T-cell (primary cell): ENCODE measurements around the gene DHX30. TPM values are rescaled to one million over a fixed set of nuclear protein-coding genes. Genes with fewer than 3 reads are reported as not detected.
A peak's percentile ranks its signal among the peaks of the same experiment; 100 is the strongest.

ENCODE experiments used
- ATAC-seq, 4 experiments: fragments of 200-7000 bp in 3 of 4; fragments of 150-1000 bp in 1 of 4; cut with Tn5 transposase; replicated peaks in 1 of 4; 1 replicate in 3 of 4; 2 replicates in 1 of 4; pipeline ENCODE4 v1.10.0; 2021; ENCODE audit warnings: moderate library complexity in 3 of 4, mild to moderate bottlenecking in 2 of 4, moderate number of reproducible peaks in 1 of 4
- CTCF ChIA-PET, 2 donors: fragments of 300-600 bp; sonication (Branson Sonifier 250); formaldehyde crosslinking; loops; one replicate each; lab custom pipeline; 2022; ENCODE audit warnings: antibody characterized with exemption in 2 of 2; lab: Charles Lee
- POLR2A ChIA-PET, 2 donors: fragments of 300-600 bp; sonication (Branson Sonifier 250); formaldehyde crosslinking; loops; one replicate each; lab custom pipeline; 2022; ENCODE audit warnings: antibody characterized with exemption in 2 of 2; lab: Charles Lee
- DNase-seq, 35 experiments: peaks; one replicate each; pipeline versions ENCODE4 v3.0.0 to v3.0.0-alpha.2; 2013 to 2023
- H3K27ac ChIP-seq: one replicate; pipeline ENCODE4 v1.5.1; 2013; ENCODE audit warnings: low read length
- H3K27me3 ChIP-seq, 2 experiments: replicated peaks in 1 of 2; 1 replicate in 1 of 2; 2 replicates in 1 of 2; pipeline versions ENCODE4 v1.6.1 to v1.7.0; 2013; ENCODE audit warnings: low read length in 1 of 2, mixed read lengths in 1 of 2; ENCODE audit not compliant: control insufficient read depth in 2 of 2, insufficient read depth in 2 of 2; ENCODE audit errors: extremely low read depth in 1 of 2
- H3K36me3 ChIP-seq, 2 donors: 1 replicate in 1 of 2; 2 replicates in 1 of 2; pipeline versions ENCODE4 v1.6.1 to v1.7.0; 2013; ENCODE audit warnings: low read length in 1 of 2; ENCODE audit not compliant: control insufficient read depth in 2 of 2, insufficient read depth in 1 of 2; ENCODE audit errors: extremely low read depth in 1 of 2
- H3K4me1 ChIP-seq, 2 experiments: 1 replicate in 1 of 2; 2 replicates in 1 of 2; pipeline versions ENCODE4 v1.6.1 to v1.7.0; 2013; ENCODE audit warnings: low read length in 2 of 2, mixed read lengths in 1 of 2; ENCODE audit not compliant: insufficient read depth in 2 of 2, control insufficient read depth in 1 of 2; ENCODE audit errors: extremely low read depth in 1 of 2
- H3K4me3 ChIP-seq, 2 donors: 1 replicate in 1 of 2; 2 replicates in 1 of 2; pipeline versions ENCODE4 v1.5.1 to v1.7.0; 2013; ENCODE audit warnings: mild to moderate bottlenecking in 2 of 2, low read length in 1 of 2, moderate library complexity in 1 of 2; ENCODE audit not compliant: control insufficient read depth in 1 of 2; ENCODE audit errors: extremely low read depth in 1 of 2
- H3K9me3 ChIP-seq: 2 replicates; pipeline ENCODE4 v1.7.0; 2013
- H3K27ac Mint-ChIP-seq, 2 donors: one replicate each; pipeline ENCODE4 v1.8.0; 2020 to 2021; ENCODE audit warnings: mild to moderate bottlenecking in 2 of 2, mixed read lengths in 2 of 2
- H3K27me3 Mint-ChIP-seq, 2 donors: one replicate each; pipeline ENCODE4 v1.8.0; 2021 to 2022; ENCODE audit warnings: mixed read lengths in 2 of 2
- H3K36me3 Mint-ChIP-seq: one replicate; pipeline ENCODE4 v1.8.0; 2021; ENCODE audit warnings: mixed read lengths
- H3K4me1 Mint-ChIP-seq, 3 donors: one replicate each; pipeline ENCODE4 v1.8.0; 2020 to 2022; ENCODE audit warnings: mixed read lengths in 3 of 3, mild to moderate bottlenecking in 1 of 3
- H3K4me3 Mint-ChIP-seq, 3 donors: one replicate each; pipeline ENCODE4 v1.8.0; 2020 to 2022; ENCODE audit warnings: mild to moderate bottlenecking in 3 of 3, mixed read lengths in 3 of 3, moderate library complexity in 3 of 3
- H3K9me3 Mint-ChIP-seq, 3 donors: one replicate each; pipeline ENCODE4 v1.8.0; 2020 to 2022; ENCODE audit warnings: mixed read lengths in 3 of 3
- WGBS: methylation state at CpG from one replicate; pipeline ENCODE4 v1.1.5; 2013; ENCODE audit warnings: missing lambda C conversion rate; ENCODE audit not compliant: insufficient coverage; 5-methylcytosine and 5-hydroxymethylcytosine counted together
- total RNA-seq, 35 experiments: library from RNA in 6 of 35; stranded (reverse) in 6 of 35; fragments of 120-200 nt in 1 of 35; gene quantifications; one replicate each; pipeline versions ENCODE4 v1.2.1 to v1.2.4 and lab custom pipeline; 2013 to 2026

Gene DHX30
- total RNA-seq, 5 donors from 2014 or later (not counting 1 experiment from before 2014, with no cell fraction given), result 69.3 to 101 (median 97.5) TPM

- no peaks in the 10 kb centered on the region for H3K27me3 ChIP-seq
- H3K27ac ChIP-seq, result peak overlapping the region; percentile 92
- H3K4me1 ChIP-seq, result peaks cover 24 to 33% of the 10 kb centered on the region in 2 experiments
- Mint-ChIP-seq H3K9me3 (no peaks in the 10 kb centered on the region), H3K27me3 (no peaks in the 10 kb centered on the region), H3K27ac (peak overlapping the region; percentile 97 to 98), H3K4me3 (peak overlapping the region; percentile 91 to 96 (median 92)), H3K36me3 (no peaks in the 10 kb centered on the region), H3K4me1 (peaks cover 27 to 29% (median 28%) of the 10 kb centered on the region in 3 donors)
- ATAC-seq, result peak in 1 of 4 experiments; percentile 4
- WGBS, result 47% methylated on average over 9 of the region's 23 CpGs
- H3K4me3 ChIP-seq, result peak overlapping the region; percentile 80 to 90
- peaks cover 0 to 5% of the 10 kb centered on the region in 2 donors for H3K36me3 ChIP-seq
- ChIA-PET POLR2A (no interaction called here), CTCF (no interaction called here)
- DNase-seq, result no peak
- H3K9me3 ChIP-seq, result no peaks in the 10 kb centered on the region
Measured at GRCh38 chr3:47782446-47783308, 20.3 kb upstream of the DHX30 start.

- Histone ChIP-seq H3K36me3 (no peaks in the 10 kb centered on the region), H3K4me3 (no peak overlapping the region), H3K9me3 (no peaks in the 10 kb centered on the region), H3K27ac (no peak overlapping the region), H3K27me3 (no peaks in the 10 kb centered on the region), H3K4me1 (peaks cover 21 to 27% of the 10 kb centered on the region in 2 experiments)
- H3K27ac Mint-ChIP-seq, result no peak overlapping the region
- ChIA-PET CTCF (no interaction called here), POLR2A (no interaction called here)
- no peak for DNase-seq
- H3K36me3 Mint-ChIP-seq, result no peaks in the 10 kb centered on the region
- H3K27me3 Mint-ChIP-seq, result no peaks in the 10 kb centered on the region
- no peak overlapping the region for H3K4me3 Mint-ChIP-seq
- no peaks in the 10 kb centered on the region for H3K9me3 Mint-ChIP-seq
- no peak for ATAC-seq
- peaks cover 27 to 29% (median 28%) of the 10 kb centered on the region in 3 donors for H3K4me1 Mint-ChIP-seq
Measured at GRCh38 chr3:47783673-47784072, 19.3 kb upstream of the DHX30 start.

- Histone ChIP-seq H3K4me3 (no peak overlapping the region), H3K4me1 (peaks cover 0 to 4% of the 10 kb centered on the region in 2 experiments), H3K9me3 (no peaks in the 10 kb centered on the region), H3K27ac (no peak overlapping the region), H3K27me3 (no peaks in the 10 kb centered on the region), H3K36me3 (no peaks in the 10 kb centered on the region)
- H3K4me1 Mint-ChIP-seq, result peaks cover 0 to 2% (median 0%) of the 10 kb centered on the region in 3 donors
- DNase-seq (no peak), ATAC-seq (no peak)
- H3K4me3 Mint-ChIP-seq, result no peak overlapping the region
- H3K27me3 Mint-ChIP-seq, result no peaks in the 10 kb centered on the region
- CTCF ChIA-PET, result no interaction called here
- WGBS, result 97% methylated on average over 8 of the region's 16 CpGs
- H3K9me3 Mint-ChIP-seq, result no peaks in the 10 kb centered on the region
- POLR2A ChIA-PET, result no interaction called here
- no peaks in the 10 kb centered on the region for H3K36me3 Mint-ChIP-seq
- H3K27ac Mint-ChIP-seq, result no peak overlapping the region
Measured at GRCh38 chr3:47791193-47791855, 11.6 kb upstream of the DHX30 start.

- Mint-ChIP-seq H3K27me3 (no peaks in the 10 kb centered on the region), H3K4me3 (no peak overlapping the region), H3K4me1 (peaks cover 0 to 2% (median 0%) of the 10 kb centered on the region in 3 donors), H3K9me3 (no peaks in the 10 kb centered on the region), H3K36me3 (no peaks in the 10 kb centered on the region), H3K27ac (no peak overlapping the region)
- ChIA-PET POLR2A (interaction anchor here in 1 of 2 donors (0.6 kb wide), 1 partner anchor 31 kb away, joined by 4 read pairs; no protein-coding TSS in a partner anchor), CTCF (no interaction called here)
- Histone ChIP-seq H3K36me3 (no peaks in the 10 kb centered on the region), H3K27me3 (no peaks in the 10 kb centered on the region), H3K27ac (no peak overlapping the region), H3K9me3 (no peaks in the 10 kb centered on the region), H3K4me3 (no peak overlapping the region), H3K4me1 (peaks cover 0 to 4% of the 10 kb centered on the region in 2 experiments)
- ATAC-seq, result no peak
- DNase-seq, result no peak
- WGBS, result no CpG with 5 or more reads among the region's 2 CpGs
Measured at GRCh38 chr3:47792699-47793098, 10.2 kb upstream of the DHX30 start.

- no peaks in the 10 kb centered on the region for H3K9me3 ChIP-seq
- ChIA-PET POLR2A (no interaction called here), CTCF (interaction anchor here in 1 of 2 donors (0.6 to 0.7 kb wide), 3 partner anchors 8 to 163 kb away, joined by 3 to 4 read pairs (median 3); partner anchors contain the start of gene DHX30)
- WGBS, result 85% methylated on average over 4 of the region's 4 CpGs
- no peaks in the 10 kb centered on the region for H3K36me3 Mint-ChIP-seq
- H3K9me3 Mint-ChIP-seq, result no peaks in the 10 kb centered on the region
- no peak overlapping the region for H3K27ac ChIP-seq
- H3K4me1 ChIP-seq, result no peaks in the 10 kb centered on the region
- H3K4me3 ChIP-seq, result no peak overlapping the region
- H3K27me3 ChIP-seq, result no peaks in the 10 kb centered on the region
- H3K4me1 Mint-ChIP-seq, result no peaks in the 10 kb centered on the region
- no peak overlapping the region for H3K4me3 Mint-ChIP-seq
- H3K27me3 Mint-ChIP-seq, result no peaks in the 10 kb centered on the region
- ATAC-seq, result no peak
- no peak overlapping the region for H3K27ac Mint-ChIP-seq
- no peak for DNase-seq
- H3K36me3 ChIP-seq, result no peaks in the 10 kb centered on the region
Measured at GRCh38 chr3:47794544-47794943, 8.4 kb upstream of the DHX30 start.

GRCh38 chr3:47799733-47800132, 3.2 kb upstream of the DHX30 start:
- POLR2A ChIA-PET, result no interaction called here
- Histone ChIP-seq H3K9me3 (no peaks in the 10 kb centered on the region), H3K27me3 (no peaks in the 10 kb centered on the region), H3K4me1 (peaks cover 6 to 17% of the 10 kb centered on the region in 2 experiments), H3K4me3 (no peak overlapping the region), H3K36me3 (no peaks in the 10 kb centered on the region), H3K27ac (no peak overlapping the region)
- Mint-ChIP-seq H3K4me3 (no peak overlapping the region), H3K4me1 (peaks cover 19 to 23% (median 22%) of the 10 kb centered on the region in 3 donors), H3K27ac (no peak overlapping the region), H3K9me3 (no peaks in the 10 kb centered on the region), H3K27me3 (no peaks in the 10 kb centered on the region), H3K36me3 (no peaks in the 10 kb centered on the region)
- peak in 1 of 35 experiments; percentile 14 for DNase-seq
- CTCF ChIA-PET, result interaction anchor here in 1 of 2 donors (0.7 to 1.3 kb wide), 2 partner anchors 179 to 277 kb away, joined by 3 to 4 read pairs; no protein-coding TSS in a partner anchor
- 71% methylated on average over 1 of the region's 4 CpGs for WGBS
- ATAC-seq, result no peak
